A549 (cell line): ENCODE measurements around the gene CCT2. TPM values are rescaled to one million over a fixed set of nuclear protein-coding genes. Genes with fewer than 3 reads are reported as not detected.

Experiments
- ATAC-seq, 2 experiments: fragments of 200-7000 bp in 1 of 2; fragments of >200 bp in 1 of 2; cut with Nextera tagmentation in 1 of 2; cut with Tn5 transposase in 1 of 2; 3 replicates each; pipeline versions ENCODE4 v1.8.0 to v1.9.1; 2018 to 2020; ENCODE audit warnings: mild to moderate bottlenecking in 1 of 2, moderate library complexity in 1 of 2
- CTCF ChIA-PET: fragments of 300-600 bp; sonication (Branson Sonifier 250); formaldehyde crosslinking; extraction: SDS; loops from one replicate; lab custom pipeline; 2021; ENCODE audit warnings: antibody characterized with exemption, inconsistent platforms; lab: Yijun Ruan, JAX
- POLR2A ChIA-PET: fragments of 350-600 bp; formaldehyde crosslinking; extraction: SDS; loops from one replicate; lab custom pipeline; 2021; ENCODE audit warnings: antibody characterized with exemption, inconsistent platforms; lab: Yijun Ruan, JAX
- DNase-seq, 2 experiments: peaks; one replicate each; pipeline versions ENCODE4 v3.0.0 to v3.0.0-alpha.2; 2011 to 2016; ENCODE audit warnings: low read depth in 1 of 2, low spot score in 1 of 2
- FAIRE-seq: peaks from 2 replicates; lab custom pipeline; 2011; peaks lifted over from hg19 to GRCh38; lab: Jason Lieb, UNC
- H3K27ac ChIP-seq, 2 experiments: fragments of >200 bp; sonication (Bioruptor Twin); formaldehyde crosslinking; 3 replicates each; pipeline ENCODE4 v1.5.1; 2016 to 2017
- H3K4me1 ChIP-seq: fragments of >200 bp; sonication (Bioruptor Twin); formaldehyde crosslinking; 3 replicates; pipeline ENCODE4 v1.6.1; 2016
- H3K4me2 ChIP-seq: fragments of >200 bp; sonication (Bioruptor Twin); formaldehyde crosslinking; 3 replicates; pipeline ENCODE4 v1.6.1; 2016
- H3K4me3 ChIP-seq: fragments of >200 bp; sonication (Bioruptor Twin); formaldehyde crosslinking; 3 replicates; pipeline ENCODE4 v1.5.1; 2016
- H3K9me3 ChIP-seq: fragments of >200 bp; sonication (Bioruptor Twin); formaldehyde crosslinking; 3 replicates; pipeline ENCODE4 v1.6.1; 2016
- CEBPB ChIP-seq, 2 experiments: fragments of >200 bp in 1 of 2; sonication (Bioruptor Twin) in 1 of 2; formaldehyde crosslinking in 1 of 2; IDR thresholded peaks; 2 replicates each; pipeline ENCODE4 v1.6.1; 2012 to 2016
- EHF ChIP-seq: fragments of 250-450 bp; sonication (Bioruptor Pico); IDR thresholded peaks from 2 replicates; pipeline ENCODE4 v1.5.0; 2020; ENCODE audit warnings: mild to moderate bottlenecking
- FOSB ChIP-seq: fragments of 250-450 bp; sonication (Bioruptor Pico); IDR thresholded peaks from 2 replicates; pipeline ENCODE4 v1.5.0; 2020; ENCODE audit warnings: mild to moderate bottlenecking, moderate library complexity
- FOSL2 ChIP-seq, 2 experiments: fragments of 450-650 bp in 1 of 2; fragments of >200 bp in 1 of 2; sonication (Bioruptor Twin) in 1 of 2; formaldehyde crosslinking; IDR thresholded peaks; 2 replicates each; pipeline versions ENCODE4 v1.5.0 to v1.6.1; 2016 to 2020; ENCODE audit warnings: mild to moderate bottlenecking in 1 of 2, moderate library complexity in 1 of 2
- FOXS1 ChIP-seq: fragments of 250-450 bp; sonication (Bioruptor Pico); IDR thresholded peaks from 2 replicates; pipeline ENCODE4 v1.5.0; 2020; ENCODE audit warnings: mild to moderate bottlenecking, moderate library complexity
- GATA3 ChIP-seq: IDR thresholded peaks from 2 replicates; pipeline ENCODE4 v1.6.1; 2012; ENCODE audit warnings: borderline replicate concordance
- HEYL ChIP-seq: fragments of 250-450 bp; sonication (Bioruptor Pico); IDR thresholded peaks from 2 replicates; pipeline ENCODE4 v1.8.0; 2021; ENCODE audit warnings: mild to moderate bottlenecking, moderate library complexity
- HOXB13 ChIP-seq: fragments of 250-450 bp; sonication (Bioruptor Pico); IDR thresholded peaks from 2 replicates; pipeline ENCODE4 v1.5.0; 2020; ENCODE audit warnings: low read depth, mild to moderate bottlenecking, moderate library complexity
- HOXB5 ChIP-seq: fragments of 250-450 bp; sonication (Bioruptor Pico); IDR thresholded peaks from 2 replicates; pipeline ENCODE4 v1.5.0; 2020; ENCODE audit warnings: mild to moderate bottlenecking, moderate library complexity
- JUN ChIP-seq, 2 experiments: fragments of >200 bp; sonication (Bioruptor Twin); formaldehyde crosslinking; IDR thresholded peaks; 2 replicates in 1 of 2; 3 replicates in 1 of 2; pipeline ENCODE4 v1.6.1; 2016 to 2017
- JUNB ChIP-seq: fragments of >200 bp; sonication (Bioruptor Twin); formaldehyde crosslinking; IDR thresholded peaks from 2 replicates; pipeline ENCODE4 v1.6.1; 2016
- MAFK ChIP-seq: fragments of 450-650 bp; IDR thresholded peaks from 2 replicates; pipeline ENCODE4 v1.6.1; 2014; ENCODE audit not compliant: partially characterized antibody
- POLR2A ChIP-seq: IDR thresholded peaks from 2 replicates; pipeline ENCODE4 v1.6.1; 2012; ENCODE audit warnings: mild to moderate bottlenecking, low read length
- RARB ChIP-seq: fragments of 250-450 bp; sonication (Bioruptor Pico); IDR thresholded peaks from 2 replicates; pipeline ENCODE4 v1.8.0; 2021; ENCODE audit warnings: mild to moderate bottlenecking, moderate library complexity
- TFCP2L1 ChIP-seq: fragments of 250-450 bp; sonication (Bioruptor Pico); IDR thresholded peaks from 2 replicates; pipeline ENCODE4 v1.5.0; 2021; ENCODE audit warnings: mild to moderate bottlenecking
- TP53 ChIP-seq: fragments of 250-450 bp; sonication (Bioruptor Pico); IDR thresholded peaks from 2 replicates; pipeline ENCODE4 v1.5.0; 2021; ENCODE audit warnings: mild to moderate bottlenecking, moderate library complexity
- ZNF302 ChIP-seq: fragments of 250-450 bp; sonication (Bioruptor Pico); IDR thresholded peaks from 2 replicates; pipeline ENCODE4 v1.9.0; 2021; ENCODE audit warnings: inconsistent platforms, mild to moderate bottlenecking, moderate library complexity
- ZSCAN20 ChIP-seq: fragments of 250-450 bp; sonication (Bioruptor Pico); IDR thresholded peaks from 2 replicates; pipeline ENCODE4 v1.8.0; 2022; ENCODE audit warnings: mild to moderate bottlenecking, moderate library complexity
- WGBS: methylation state at CpG from one replicate; pipeline ENCODE4 v1.1.6; 2017; ENCODE audit errors: missing lambda C conversion rate; 5-methylcytosine and 5-hydroxymethylcytosine counted together
- polyA plus RNA-seq, 4 experiments: library from polyadenylated mRNA; depleted of rRNA in 3 of 4; stranded (reverse); fragments of >200 nt; fragmentation: RNase III in 1 of 4; extraction: RNeasy Plus Mini Kit Qiagen cat#74134 plus additional on column Dnase treatment in 1 of 4; gene quantifications; 2 replicates in 3 of 4; 3 replicates in 1 of 4; pipeline ENCODE4 v1.2.3, GENCODE V29; 2011 to 2017
- TF ChIP-seq, protein P1 (sequence below): fragments of 450-650 bp; IDR thresholded peaks from 2 replicates; pipeline ENCODE4 v1.6.1; 2014; ENCODE audit warnings: antibody characterized with exemption
- TF ChIP-seq, protein P2 (sequence below): fragments of >200 bp; sonication (Bioruptor Twin); formaldehyde crosslinking; IDR thresholded peaks from 3 replicates; pipeline ENCODE4 v1.6.1; 2016
- TF ChIP-seq, protein P3 (sequence below): IDR thresholded peaks from 2 replicates; pipeline ENCODE4 v1.6.1; 2012
- TF ChIP-seq, protein P4 (sequence below): fragments of 200-600 bp; sonication (generic); IDR thresholded peaks from 2 replicates; pipeline ENCODE4 v1.6.1; 2016; ENCODE audit warnings: antibody characterized with exemption, mild to moderate bottlenecking, moderate library complexity
- TF ChIP-seq, protein P5 (sequence below): fragments of 250-450 bp; sonication (Bioruptor Pico); IDR thresholded peaks from 2 replicates; pipeline ENCODE4 v1.5.0; 2020; ENCODE audit warnings: low read depth, mild to moderate bottlenecking, moderate library complexity

Gene CCT2
- polyA plus RNA-seq, 2 of the 4 experiments (the other 2 are of a cell fraction) = 441 to 548 TPM

DNA sequence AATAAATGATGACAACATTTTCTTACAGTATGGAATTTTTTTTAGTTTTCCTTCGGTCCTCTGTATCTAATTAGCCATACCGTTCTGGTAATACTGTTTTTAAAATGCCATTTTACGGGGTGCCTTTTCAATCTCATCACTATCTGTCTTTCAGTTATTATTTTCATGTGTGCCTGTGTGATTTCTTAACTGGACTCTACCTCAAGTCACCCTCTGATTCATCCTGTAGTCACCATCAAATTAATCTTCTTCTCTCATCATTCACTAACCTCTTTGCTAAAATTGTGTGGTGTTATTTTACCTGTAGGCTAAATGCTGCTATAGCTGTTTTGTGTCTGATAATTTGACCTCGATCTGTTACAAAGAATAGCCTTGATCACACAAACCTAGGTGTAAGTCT, 16.0 kb upstream of the CCT2 start (continued):
- TF ChIP-seq HEYL (CRISPR knock-in tag) (no peak), ZNF302 (CRISPR knock-in tag) (no peak), ZSCAN20 (CRISPR knock-in tag) (no peak)

DNA sequence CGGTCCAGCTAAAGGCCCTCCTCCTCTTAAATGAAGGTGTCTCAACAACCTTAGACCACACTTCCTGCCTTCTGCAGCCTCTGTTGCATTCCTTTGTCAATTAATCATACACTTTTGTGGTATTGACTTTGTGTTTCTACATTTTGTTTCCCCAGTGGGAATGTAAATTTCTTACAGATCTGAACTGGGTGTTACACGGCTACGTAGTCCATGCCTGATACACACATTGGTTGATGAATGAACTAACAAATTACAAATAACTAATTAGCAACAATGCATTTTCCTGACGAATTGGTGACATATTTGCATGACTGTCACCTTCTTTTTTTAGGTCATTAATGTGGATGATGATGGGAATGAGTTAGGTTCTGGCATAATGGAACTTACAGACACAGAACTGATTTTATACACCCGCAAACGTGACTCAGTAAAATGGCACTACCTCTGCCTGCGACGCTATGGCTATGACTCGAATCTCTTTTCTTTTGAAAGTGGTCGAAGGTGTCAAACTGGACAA, 15.2 kb upstream of the CCT2 start:
- ChIA-PET POLR2A (interaction anchor here (0.6 to 3.1 kb wide), 4 partner anchors 12 to 152 kb away, joined by 3 to 20 read pairs (median 5); partner anchors contain the start of genes CCT2 and FRS2), CTCF (interaction anchor here (0.8 to 5.1 kb wide), 33 partner anchors 8 to 213 kb away, joined by 3 to 78 read pairs (median 5); partner anchors contain the start of genes CCT2 and FRS2)
- FAIRE-seq (peak; percentile 84), DNase-seq (peak; percentile 59 to 79), ATAC-seq (peak; percentile 83 to 85)
- TF ChIP-seq, protein P1, sequence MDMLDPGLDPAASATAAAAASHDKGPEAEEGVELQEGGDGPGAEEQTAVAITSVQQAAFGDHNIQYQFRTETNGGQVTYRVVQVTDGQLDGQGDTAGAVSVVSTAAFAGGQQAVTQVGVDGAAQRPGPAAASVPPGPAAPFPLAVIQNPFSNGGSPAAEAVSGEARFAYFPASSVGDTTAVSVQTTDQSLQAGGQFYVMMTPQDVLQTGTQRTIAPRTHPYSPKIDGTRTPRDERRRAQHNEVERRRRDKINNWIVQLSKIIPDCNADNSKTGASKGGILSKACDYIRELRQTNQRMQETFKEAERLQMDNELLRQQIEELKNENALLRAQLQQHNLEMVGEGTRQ = no peak
- TF ChIP-seq ZNF302 (CRISPR knock-in tag) = peak; percentile 64; the same call in 1 of the 2 replicates
- TF ChIP-seq HOXB13 (CRISPR knock-in tag) = peak; percentile 45; the same call in 1 of the 2 replicates
- TF ChIP-seq, protein P2, sequence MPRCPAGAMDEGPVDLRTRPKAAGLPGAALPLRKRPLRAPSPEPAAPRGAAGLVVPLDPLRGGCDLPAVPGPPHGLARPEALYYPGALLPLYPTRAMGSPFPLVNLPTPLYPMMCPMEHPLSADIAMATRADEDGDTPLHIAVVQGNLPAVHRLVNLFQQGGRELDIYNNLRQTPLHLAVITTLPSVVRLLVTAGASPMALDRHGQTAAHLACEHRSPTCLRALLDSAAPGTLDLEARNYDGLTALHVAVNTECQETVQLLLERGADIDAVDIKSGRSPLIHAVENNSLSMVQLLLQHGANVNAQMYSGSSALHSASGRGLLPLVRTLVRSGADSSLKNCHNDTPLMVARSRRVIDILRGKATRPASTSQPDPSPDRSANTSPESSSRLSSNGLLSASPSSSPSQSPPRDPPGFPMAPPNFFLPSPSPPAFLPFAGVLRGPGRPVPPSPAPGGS = no peak
- TF ChIP-seq, protein P3, sequence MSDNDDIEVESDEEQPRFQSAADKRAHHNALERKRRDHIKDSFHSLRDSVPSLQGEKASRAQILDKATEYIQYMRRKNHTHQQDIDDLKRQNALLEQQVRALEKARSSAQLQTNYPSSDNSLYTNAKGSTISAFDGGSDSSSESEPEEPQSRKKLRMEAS = peak; percentile 67
- TF ChIP-seq GATA3 = peak; percentile 60; the same call in 1 of the 2 replicates
- peak; percentile 62; the same call in 1 of the 2 replicates for TF ChIP-seq FOXS1 (CRISPR knock-in tag)
- peak; percentile 42; the same call in 1 of the 2 replicates for TF ChIP-seq FOSL2 (IDR thresholded peaks at IDR 0.05)
- TF ChIP-seq FOSL2 (CRISPR knock-in tag; IDR thresholded peaks at IDR 0.05) = peak; percentile 80
- TF ChIP-seq, protein P4, sequence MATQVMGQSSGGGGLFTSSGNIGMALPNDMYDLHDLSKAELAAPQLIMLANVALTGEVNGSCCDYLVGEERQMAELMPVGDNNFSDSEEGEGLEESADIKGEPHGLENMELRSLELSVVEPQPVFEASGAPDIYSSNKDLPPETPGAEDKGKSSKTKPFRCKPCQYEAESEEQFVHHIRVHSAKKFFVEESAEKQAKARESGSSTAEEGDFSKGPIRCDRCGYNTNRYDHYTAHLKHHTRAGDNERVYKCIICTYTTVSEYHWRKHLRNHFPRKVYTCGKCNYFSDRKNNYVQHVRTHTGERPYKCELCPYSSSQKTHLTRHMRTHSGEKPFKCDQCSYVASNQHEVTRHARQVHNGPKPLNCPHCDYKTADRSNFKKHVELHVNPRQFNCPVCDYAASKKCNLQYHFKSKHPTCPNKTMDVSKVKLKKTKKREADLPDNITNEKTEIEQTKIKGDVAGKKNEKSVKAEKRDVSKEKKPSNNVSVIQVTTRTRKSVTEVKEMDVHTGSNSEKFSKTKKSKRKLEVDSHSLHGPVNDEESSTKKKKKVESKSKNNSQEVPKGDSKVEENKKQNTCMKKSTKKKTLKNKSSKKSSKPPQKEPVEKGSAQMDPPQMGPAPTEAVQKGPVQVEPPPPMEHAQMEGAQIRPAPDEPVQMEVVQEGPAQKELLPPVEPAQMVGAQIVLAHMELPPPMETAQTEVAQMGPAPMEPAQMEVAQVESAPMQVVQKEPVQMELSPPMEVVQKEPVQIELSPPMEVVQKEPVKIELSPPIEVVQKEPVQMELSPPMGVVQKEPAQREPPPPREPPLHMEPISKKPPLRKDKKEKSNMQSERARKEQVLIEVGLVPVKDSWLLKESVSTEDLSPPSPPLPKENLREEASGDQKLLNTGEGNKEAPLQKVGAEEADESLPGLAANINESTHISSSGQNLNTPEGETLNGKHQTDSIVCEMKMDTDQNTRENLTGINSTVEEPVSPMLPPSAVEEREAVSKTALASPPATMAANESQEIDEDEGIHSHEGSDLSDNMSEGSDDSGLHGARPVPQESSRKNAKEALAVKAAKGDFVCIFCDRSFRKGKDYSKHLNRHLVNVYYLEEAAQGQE = no peak
- 0 out of 2 replicates have a peak, but pooled peaks have one; percentile 63 for TF ChIP-seq HEYL (CRISPR knock-in tag)
- TF ChIP-seq JUNB = peak; percentile 71
- TF ChIP-seq CEBPB (IDR thresholded peaks at IDR 0.05) = peak; percentile 28 to 66; a peak in 1 of 4 replicates
- TF ChIP-seq RARB (CRISPR knock-in tag) = 0 out of 2 replicates have a peak, but pooled peaks have one; percentile 55
- peak; percentile 74; the same call in 1 of the 2 replicates for TF ChIP-seq TP53 (CRISPR knock-in tag)
- peak; percentile 40; the same call in 1 of the 2 replicates for TF ChIP-seq FOSB (CRISPR knock-in tag)
- TF ChIP-seq, protein P5, sequence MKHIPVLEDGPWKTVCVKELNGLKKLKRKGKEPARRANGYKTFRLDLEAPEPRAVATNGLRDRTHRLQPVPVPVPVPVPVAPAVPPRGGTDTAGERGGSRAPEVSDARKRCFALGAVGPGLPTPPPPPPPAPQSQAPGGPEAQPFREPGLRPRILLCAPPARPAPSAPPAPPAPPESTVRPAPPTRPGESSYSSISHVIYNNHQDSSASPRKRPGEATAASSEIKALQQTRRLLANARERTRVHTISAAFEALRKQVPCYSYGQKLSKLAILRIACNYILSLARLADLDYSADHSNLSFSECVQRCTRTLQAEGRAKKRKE (CRISPR knock-in tag) = peak; percentile 89
- TF ChIP-seq ZSCAN20 (CRISPR knock-in tag) = peak; percentile 51; the same call in 1 of the 2 replicates
- TF ChIP-seq POLR2A = no peak
- TF ChIP-seq EHF (CRISPR knock-in tag) = peak; percentile 64; the same call in 1 of the 2 replicates
- TF ChIP-seq MAFK = no peak
- TF ChIP-seq TFCP2L1 = 0 out of 2 replicates have a peak, but pooled peaks have one; percentile 64
- peak; percentile 80 for TF ChIP-seq HOXB5
- peak in 1 of 2 experiments; percentile 46; a peak in 2 of 5 replicates for TF ChIP-seq JUN (IDR thresholded peaks at IDR 0.05)
- 9% methylated on average over 10 of the region's 10 CpGs for WGBS
- peak overlapping the region; percentile 74 to 89 for H3K27ac ChIP-seq
- H3K4me3 ChIP-seq = peak overlapping the region; percentile 22; the same call in 1 of the 3 replicates
- peak overlapping the region; percentile 92 for H3K4me2 ChIP-seq
- H3K4me1 ChIP-seq = peaks cover 35% of the 10 kb centered on the region
- H3K9me3 ChIP-seq = no peaks in the 10 kb centered on the region
